HG03280 (cell line): ENCODE measurements around the gene TOM1L2.
"Not testable (repeated sequence)": the region's sequence is repeated elsewhere in the genome, so short reads cannot be mapped to it uniquely, and the experiment has no call there.

ENCODE experiments used
- ATAC-seq: cut with Tn5 transposase; IDR thresholded peaks from one replicate; pipeline ENCODE4 v1.9.1; 2021; ENCODE audit warnings: mild to moderate bottlenecking, moderate library complexity; ENCODE audit not compliant: unreplicated experiment

Gene TOM1L2

DNA sequence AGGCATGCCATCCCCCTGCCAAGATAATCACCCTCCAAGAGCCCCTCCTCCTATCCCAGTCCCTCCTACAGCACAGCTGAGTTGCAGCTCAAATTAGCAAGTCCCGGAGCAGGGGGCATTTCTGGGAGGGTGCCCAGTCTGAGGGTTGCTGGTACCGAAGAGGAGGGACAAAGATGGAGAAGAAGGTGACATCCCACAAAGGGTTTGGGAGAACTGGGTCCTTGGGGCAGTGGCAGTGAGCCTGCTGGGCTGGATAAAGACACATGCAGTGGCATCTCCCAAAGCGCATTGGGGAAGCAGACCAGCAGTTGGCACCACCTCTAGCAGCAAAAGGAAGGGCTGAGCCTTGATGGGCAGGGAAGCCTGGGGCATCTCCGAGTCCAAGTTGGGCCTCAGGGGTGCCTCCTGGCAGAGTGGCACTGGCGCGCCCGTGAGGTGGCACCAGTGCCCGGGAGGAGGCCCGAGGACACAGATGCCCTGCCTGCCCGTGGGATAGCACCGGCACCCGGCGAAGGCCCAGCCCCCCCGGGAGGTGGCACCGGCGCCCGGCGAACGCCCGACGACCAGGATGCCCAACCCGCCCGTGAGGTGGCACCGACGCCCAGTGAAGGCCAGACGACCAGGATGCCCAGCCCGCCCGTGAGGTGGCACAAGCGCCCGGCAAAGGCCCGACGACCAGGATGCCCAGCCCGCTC, 622 bp downstream of the TOM1L2 start:
- no peak for ATAC-seq

DNA sequence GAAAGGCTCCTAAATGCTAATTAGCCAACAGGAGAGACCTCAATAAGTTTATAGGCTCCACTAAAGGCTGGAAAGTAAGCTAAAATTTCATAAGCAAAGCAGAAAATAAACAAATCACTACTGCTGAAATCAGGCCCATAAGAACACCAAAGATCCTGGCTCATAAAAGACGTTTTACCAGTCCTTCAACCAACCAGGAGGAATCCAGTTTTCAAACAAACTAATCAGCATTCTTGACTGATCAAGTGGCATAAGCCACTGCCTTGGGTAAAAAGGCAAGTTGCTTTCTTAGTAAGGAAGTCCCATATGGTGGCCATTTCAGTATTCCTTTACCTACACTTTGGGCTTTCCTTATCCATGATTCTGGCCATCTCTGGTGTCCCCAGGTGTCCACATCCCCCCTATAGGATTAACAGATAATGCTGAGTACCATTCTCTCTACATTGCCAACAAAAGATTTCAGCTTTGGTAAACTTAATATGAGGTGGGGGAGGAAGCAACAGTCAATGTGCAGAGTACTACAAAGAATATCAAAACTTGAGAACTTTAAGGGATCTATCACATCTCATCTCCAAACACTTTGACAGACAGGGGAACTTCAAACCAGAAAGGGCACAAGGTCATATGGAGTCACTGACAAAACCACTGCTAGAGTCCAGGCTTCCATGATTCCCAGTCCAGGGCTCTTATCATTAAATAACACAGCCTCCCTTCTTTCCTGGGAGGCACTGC, 1.3 kb downstream of the TOM1L2 start:
- ATAC-seq, result no peak

DNA sequence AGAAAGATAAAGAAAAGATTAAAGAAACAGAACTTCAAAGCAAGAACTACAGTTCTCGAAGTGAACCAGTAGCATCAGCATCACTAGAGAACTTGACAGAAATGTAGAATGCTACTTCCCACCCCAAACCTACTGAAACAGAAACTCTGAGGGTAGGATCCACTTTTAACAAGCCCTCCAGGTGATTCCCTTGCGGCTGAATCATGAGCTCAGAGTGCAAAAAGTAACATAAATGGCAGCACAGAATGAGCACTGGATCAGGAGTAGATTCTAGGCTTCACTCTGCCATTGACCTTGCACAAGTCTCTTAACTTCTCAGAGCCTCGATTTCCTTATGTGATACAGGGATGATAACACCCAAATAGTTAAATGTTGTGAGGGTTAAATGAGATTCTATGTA, 5.8 kb downstream of the TOM1L2 start:
- ATAC-seq, result no peak

DNA sequence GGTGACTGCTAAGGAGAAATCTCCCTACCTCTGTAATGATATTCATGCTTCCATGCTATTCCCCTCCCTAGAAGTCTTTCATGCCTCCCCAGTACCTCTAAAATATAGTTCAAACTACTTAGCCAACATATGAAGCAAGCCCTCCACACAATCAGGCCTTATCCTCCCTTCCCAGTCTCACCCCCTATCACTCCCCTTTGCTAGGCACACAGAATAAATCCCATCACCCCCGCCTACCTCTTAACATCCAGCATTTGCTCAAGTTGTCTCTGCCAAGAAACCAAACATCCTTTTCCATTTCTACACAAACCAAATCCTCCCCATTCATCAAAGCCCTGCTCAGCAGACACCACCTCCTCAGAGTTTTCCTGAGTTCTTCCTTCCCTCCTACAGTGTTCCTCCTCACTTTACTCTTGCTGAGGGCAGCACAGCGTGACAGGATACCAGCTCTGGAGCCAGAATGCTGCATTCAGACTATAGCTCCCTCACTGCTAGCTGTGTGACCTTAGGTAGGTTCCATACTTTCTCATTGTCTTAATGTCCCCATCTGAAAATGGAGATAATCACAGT, 7.0 kb downstream of the TOM1L2 start:
- ATAC-seq, result no peak

DNA sequence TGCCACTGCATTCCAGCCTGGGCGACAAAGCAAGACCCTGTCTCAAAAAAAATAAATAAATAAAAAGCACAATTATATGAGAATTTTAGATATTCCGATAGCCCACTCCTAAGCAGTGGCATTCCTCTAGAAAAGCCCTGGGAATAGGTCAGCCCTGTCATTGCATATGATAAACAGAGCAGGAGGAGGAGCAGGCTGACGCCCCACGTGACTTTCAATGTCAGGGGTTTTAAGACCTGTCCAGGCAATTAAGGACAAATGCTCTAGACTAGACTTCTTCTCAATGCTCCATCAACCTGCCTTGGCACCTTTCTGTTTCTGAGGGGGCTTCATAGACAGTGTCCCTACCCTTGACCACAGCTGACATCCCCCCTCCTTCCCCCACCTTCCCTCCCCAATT, 7.5 kb downstream of the TOM1L2 start:
- no peak for ATAC-seq

DNA sequence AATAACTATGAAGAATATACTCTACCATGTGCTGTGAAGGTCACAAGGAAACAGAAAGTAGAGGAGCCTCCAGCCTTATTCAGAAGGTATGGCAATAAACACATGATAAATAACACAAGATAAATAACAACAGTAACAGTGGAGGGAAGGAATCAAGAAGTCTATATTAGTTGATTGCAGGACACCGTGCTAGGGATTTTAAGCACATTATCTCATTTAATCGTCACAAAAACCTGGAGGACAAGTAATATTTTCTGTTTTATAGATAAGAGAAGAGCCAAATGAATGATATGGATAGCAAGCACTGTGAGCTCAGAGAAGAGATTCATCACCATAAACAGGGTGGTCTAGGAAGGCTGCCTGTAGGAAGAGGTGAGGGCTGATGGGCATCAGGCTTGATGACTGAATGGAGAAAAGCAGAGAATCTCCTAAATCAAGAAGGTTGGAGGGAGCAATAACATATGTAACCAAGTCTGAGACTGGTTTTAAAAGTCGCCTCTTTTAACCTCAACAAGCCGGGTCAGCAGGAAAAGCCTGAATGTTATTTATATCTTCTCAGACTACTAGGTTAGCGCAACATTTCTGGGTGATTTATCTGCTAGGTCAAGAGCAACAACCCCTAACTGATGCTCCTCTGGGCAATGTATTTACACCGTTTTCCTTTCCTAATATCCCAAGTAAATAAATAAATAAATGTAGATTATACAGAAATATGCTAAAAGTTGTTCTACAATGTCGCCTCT, 8.3 kb downstream of the TOM1L2 start:
- no peak for ATAC-seq

DNA sequence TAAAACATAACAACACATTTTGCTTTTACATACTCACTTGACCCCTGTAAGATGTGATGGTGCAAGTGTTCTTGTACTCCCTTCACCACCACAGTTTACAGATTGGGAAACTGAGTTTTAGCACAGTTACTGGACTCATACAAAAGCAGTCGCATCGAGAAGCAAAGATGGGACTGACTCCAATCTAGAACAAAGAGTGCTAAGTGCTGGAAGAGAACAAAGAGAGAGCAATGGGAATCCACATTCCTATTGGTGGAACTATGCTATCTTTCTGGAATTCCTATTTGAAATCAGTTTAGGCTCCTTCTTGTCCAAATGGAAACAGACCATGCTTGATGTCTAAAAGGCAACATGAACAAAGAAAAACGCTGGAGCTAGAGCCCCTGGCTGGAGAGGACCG, 9.1 kb downstream of the TOM1L2 start:
- no peak for ATAC-seq

DNA sequence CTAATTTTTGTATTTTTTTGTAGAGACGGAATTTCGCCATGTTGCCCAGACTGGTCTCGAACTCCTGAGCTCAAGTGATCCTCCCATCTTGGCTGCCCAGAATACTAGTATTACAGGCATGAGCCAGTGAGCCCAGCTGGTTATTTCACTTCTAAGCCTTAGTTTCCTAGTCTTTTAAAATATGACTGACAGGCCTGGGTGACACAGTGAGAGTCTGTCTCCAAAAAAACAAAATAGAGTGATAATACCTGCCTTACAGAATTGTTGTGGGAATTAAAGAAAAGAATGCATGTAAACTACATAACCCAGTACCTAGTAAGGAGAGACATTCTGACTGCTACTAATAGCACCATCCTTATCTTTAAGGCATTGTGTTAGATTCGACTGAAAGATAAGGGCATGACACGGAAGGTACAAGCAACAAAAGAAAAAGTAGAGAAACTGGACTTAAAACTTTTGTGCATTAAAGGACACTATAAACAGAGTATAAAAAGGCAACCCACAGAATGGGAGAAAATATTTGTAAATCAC, 11.6 kb downstream of the TOM1L2 start:
- ATAC-seq, result no peak

DNA sequence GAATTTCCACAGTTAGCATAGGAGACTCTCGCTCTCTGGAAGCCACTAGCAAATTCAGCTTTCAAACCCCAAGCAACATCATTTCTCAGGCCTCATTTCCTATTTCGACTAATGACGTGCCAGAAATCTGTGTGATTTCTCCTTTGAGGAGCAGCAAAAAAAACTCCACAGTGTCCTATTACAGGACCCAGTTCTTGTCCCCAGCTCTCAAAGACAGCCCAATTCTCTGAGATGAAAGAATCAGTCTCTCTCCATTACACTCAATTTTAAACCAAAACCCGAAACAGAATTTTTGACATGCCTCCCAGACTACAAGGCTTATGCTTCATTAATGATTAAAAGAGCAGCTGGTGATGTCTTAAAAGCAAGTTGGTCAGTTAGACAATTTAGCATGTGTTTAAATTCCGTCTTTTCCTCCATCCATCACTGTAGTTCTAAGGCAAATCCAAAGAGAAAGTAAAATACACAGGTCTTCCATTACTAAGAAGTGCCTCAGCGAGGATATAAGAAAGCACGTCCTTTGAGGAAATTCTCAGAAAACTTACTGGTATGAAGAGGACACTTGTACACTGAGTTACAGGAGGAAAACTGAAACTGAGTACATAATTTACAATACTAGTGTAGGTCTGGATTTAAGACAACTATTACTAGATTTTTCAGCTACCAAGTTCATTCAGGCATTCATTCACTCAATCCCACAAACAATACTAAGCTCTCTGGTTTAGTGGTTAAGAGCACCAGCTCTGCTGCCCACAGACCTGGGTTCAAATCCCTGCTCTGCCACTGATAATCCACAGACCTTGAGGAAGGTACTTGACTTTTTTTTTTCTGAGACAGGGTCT, 12.5 kb downstream of the TOM1L2 start:
- peak; percentile 43 for ATAC-seq

DNA sequence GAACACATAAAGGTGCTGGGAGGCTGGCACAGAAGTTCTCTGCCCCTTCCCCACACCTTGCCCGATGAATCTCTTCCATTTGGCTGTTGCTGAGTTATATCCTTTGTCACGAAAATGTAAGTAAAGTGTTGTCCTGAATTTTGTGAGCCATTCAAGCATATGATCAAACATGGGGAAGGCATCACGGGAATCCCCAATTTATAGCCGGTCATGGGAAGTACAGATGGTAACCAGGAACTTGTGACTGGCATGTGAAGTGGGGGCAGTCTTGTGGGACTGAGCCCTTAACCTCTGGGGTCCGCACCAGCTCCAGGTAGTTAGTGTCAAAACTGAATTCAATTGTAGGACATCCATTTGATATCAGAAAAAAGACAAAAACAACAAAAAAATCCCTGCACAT, 13.2 kb downstream of the TOM1L2 start:
- no peak for ATAC-seq

DNA sequence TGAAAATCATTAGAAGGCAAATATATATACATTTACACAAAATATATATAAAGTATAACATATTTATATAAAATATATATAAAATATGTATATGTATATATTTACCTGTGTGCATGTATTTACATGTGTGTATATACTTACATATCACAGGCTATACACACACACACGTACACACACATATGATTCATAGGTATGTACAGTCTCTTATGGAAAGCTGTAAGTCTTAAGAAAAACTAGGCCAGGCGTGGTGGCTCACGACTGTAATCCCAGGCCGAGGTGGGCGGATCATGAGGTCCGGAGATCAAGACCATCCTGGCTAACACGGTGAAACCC, 14.7 kb downstream of the TOM1L2 start:
- ATAC-seq, result no peak

DNA sequence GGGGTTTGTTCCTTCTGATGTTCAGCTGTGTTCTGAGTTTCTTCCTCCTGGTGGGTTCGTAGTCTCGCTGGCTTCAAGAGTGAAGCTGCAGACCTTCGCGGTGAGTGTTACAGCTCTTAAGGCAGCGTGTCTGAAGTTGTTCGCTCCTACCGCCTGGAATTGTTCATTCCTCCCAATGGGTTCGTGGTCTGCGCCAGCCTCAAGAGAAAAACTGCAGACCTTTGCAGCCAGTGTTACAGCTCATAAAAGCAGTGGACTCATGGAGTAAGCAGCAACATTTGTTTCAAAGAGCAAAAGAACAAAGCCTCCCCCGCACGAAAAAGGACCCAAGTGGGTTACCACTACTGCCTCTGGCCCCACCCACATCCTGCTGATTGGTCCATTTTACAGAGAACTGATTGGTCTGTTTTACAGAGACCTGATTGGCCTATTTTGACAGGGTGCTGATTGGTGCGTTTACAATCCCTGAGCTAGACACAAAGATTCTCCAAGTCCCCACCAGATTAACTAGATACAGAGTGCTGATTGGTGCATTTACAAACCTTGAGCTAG, 16.3 kb downstream of the TOM1L2 start:
- ATAC-seq, result not testable (repeated sequence)

DNA sequence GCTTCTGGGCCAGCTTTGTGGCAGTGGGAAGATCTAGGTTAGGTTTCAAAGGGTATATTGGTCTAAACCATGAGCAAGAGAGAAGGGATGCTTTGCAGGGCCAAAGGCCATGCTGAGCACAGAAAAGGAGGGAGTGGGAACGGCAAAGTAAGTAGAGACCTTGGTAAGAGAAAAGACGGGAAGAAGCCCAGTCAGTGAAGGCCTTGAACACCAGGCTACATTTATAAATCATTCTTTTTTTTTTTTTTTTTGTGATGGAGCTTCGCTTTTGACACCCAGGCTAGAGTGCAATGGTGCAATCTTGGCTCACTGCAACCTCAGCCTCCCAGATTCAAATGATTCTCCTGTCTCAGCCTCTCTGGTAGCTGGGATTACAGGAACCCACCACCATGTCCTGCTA, 18.1 kb downstream of the TOM1L2 start:
- ATAC-seq, result no peak

DNA sequence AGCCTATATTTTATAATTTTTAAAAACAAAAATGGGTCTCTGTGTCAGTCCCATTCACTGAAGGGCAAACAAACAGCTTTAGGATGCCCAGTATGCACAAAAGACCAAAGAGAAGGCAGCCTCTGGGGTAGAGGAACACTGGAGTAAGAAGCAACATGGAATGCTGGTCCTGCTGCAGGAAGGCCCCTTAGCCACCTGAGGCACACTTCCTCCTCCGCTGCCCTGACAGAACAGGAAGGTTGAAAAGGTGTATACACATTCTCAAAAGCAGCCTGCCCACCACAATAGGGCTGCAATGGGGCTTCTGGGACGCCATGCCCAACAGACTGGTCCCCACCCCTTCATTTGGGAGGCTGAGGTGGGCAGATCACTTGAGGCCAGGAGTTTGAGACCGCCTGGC, 19.5 kb downstream of the TOM1L2 start:
- no peak for ATAC-seq

DNA sequence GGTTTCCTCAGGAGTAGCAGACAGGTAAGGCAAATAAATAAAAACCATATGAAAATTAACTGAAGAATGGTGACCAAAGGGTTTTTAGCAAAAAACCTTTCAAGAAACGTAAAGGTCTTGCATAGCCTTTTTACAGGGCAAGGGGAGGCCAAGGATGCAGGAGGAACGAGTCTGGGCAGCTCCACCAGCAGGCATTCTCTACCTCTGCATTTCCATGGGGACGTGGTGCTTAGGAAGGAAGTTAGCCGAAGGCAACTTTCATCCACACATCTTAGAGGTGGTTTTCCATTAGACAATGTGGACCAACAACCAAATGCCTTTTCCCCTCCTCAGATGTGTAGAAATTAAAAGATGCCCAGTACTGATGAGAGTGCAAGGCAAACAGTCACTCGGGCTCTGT, 20.7 kb downstream of the TOM1L2 start:
- ATAC-seq, result no peak

DNA sequence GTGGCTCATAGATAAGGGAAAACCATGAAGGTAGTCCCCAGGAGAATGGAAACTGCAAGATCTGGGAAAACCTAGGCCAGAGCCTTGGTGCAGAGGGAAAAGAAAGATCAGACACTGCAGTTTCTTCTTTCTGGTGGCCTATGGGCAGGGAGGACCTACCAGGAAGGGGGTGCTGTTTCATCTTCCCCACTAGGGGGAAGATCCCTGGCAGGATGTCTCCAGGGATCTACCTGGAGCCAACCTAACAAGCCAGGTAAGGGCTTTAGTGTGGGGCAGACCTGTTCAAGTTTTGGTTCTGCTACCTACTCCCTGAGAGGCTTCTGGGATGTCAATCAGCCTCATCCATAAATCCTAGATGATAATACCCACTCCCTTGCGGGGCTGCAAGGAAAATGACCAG, 21.4 kb downstream of the TOM1L2 start:
- no peak for ATAC-seq

DNA sequence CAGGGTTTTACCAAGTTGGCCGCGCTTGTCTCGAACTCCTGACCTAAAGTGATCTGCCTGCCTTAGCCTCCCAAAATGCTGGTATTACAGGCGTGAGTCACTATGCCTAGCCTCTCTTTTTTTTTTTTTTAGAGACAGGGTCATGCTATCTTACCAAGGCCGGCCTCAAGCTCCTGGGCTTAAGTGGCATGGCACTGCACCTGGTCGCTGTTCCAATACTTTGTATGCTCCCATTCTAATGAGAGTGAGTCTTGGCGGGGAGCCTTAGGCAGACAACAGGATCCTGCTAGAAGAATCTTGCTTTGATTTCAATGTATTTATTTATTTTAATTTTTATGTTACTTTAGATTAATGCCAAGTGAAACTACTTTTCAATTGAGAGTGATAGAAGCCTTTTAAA, 21.9 kb downstream of the TOM1L2 start:
- ATAC-seq, result no peak

DNA sequence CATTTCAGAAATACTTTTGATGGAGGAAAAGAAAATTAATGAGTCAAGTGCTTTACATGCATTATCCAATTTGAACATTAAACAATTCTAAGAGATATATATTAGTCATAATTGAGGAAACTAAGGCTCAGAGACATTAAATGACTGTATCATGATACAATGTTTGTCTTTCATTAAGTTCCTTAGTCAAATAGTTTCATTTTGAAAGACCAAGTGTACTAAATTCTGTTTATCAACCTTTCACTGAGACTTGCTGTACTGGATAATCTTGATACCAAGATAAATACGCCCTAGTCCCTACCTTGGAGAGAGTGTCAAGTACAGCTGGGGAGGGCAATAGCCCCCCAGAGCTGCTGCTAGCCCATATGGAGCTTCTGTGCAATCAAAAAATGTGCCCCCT, 24.2 kb downstream of the TOM1L2 start:
- no peak for ATAC-seq

DNA sequence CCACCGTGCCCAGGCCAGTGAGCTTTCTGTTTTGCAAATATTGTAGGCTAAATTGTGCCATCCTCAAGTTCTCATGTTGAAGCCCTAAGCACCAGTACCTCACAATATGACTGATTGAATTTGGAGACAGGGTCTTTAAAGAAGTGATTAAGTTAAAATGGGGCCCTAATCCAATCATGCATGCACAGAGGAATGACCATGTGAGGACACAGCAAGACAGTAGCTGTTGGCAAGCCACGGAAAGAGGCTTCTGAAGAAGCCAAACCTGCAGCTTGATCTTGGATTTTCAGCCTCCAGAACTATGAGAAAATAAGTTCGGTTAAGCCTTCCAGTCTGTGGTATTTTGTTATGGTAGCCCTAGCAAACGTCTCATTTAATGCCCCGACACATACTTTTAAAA, 24.9 kb downstream of the TOM1L2 start:
- no peak for ATAC-seq

DNA sequence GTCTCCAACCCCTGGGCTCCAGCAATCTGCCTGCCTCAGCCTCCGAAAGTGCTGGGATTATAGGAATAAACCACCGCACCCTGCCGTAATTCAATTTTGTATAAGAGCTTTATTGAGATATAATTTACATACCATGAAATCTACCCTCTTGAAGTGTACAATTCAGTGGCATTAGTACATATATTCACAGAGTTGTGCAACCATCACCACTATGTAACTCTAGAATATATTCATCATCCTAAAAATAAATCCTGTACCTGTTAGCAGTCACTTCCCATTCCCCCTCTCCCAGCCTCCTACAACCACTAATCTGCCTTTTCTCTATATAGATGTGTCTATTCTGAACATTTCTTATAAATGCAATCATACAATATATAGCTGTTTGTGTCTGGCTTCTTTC, 26.1 kb downstream of the TOM1L2 start:
- no peak for ATAC-seq
